Calu3 (cell line): ENCODE results near the gene CCP110. TPM values are rescaled to one million over a fixed set of nuclear protein-coding genes. Genes with fewer than 3 reads are reported as not detected.

Experiments used
- BruUV-seq: library from RNA; stranded (reverse); fragments of 400-500 nt; replicated peaks from 2 replicates; lab custom pipeline; 2021; lab: Mats Ljungman, UMichigan
- CTCF ChIA-PET: fragments of 300-600 bp; sonication (Branson Sonifier 250); formaldehyde crosslinking; loops from one replicate; lab custom pipeline; 2022; ENCODE audit warnings: antibody characterized with exemption; lab: Charles Lee
- DNase-seq: peaks from one replicate; pipeline ENCODE4 v3.0.0; 2022
- H3K27ac Mint-ChIP-seq: one replicate; pipeline ENCODE4 v1.8.0; 2022; ENCODE audit warnings: mixed read lengths; ENCODE audit not compliant: unreplicated experiment
- H3K27me3 Mint-ChIP-seq: one replicate; pipeline ENCODE4 v1.8.0; 2022; ENCODE audit warnings: mixed read lengths; ENCODE audit not compliant: unreplicated experiment
- H3K36me3 Mint-ChIP-seq: one replicate; pipeline ENCODE4 v1.8.0; 2022; ENCODE audit warnings: mild to moderate bottlenecking, moderate library complexity, mixed read lengths; ENCODE audit not compliant: insufficient read depth, unreplicated experiment
- H3K4me1 Mint-ChIP-seq: one replicate; pipeline ENCODE4 v1.8.0; 2022; ENCODE audit warnings: mild to moderate bottlenecking, low read depth, mixed read lengths; ENCODE audit not compliant: unreplicated experiment
- H3K4me3 Mint-ChIP-seq: one replicate; pipeline ENCODE4 v1.8.0; 2022; ENCODE audit warnings: mild to moderate bottlenecking, low read depth, moderate library complexity, mixed read lengths; ENCODE audit not compliant: unreplicated experiment
- H3K9me3 Mint-ChIP-seq: one replicate; pipeline ENCODE4 v1.8.0; 2022; ENCODE audit warnings: low read depth, mixed read lengths; ENCODE audit not compliant: unreplicated experiment
- CTCF ChIP-seq: fragments of 200-600 bp; IDR thresholded peaks from one replicate; pipeline ENCODE4 v1.8.0; 2022; ENCODE audit warnings: antibody characterized with exemption; ENCODE audit not compliant: unreplicated experiment
- intact Hi-C: fragments of 100-400 bp; cut with micrococcal nuclease; formaldehyde crosslinking; loops from one replicate; pipeline ENCODE4 v1.10.0; 2022; ENCODE audit not compliant: unreplicated experiment
- total RNA-seq: library from RNA; stranded (reverse); gene quantifications from 2 replicates; pipeline ENCODE4 v1.2.3, GENCODE V29; 2022

The CCP110 gene
- total RNA-seq, 1 experiment from 2014 or later, result 34.4 TPM

- Mint-ChIP-seq H3K4me3 (no peak overlapping the region), H3K4me1 (peaks cover 15% of the 10 kb centered on the region), H3K36me3 (peaks cover 73% of the 10 kb centered on the region), H3K27ac (peak overlapping the region; percentile 12), H3K9me3 (no peaks in the 10 kb centered on the region), H3K27me3 (no peaks in the 10 kb centered on the region)
- no peak for DNase-seq
- no TSS peak for BruUV-seq
- CTCF ChIA-PET, result interaction anchor here (0.9 kb wide), 1 partner anchor 152 kb away, joined by 3 read pairs; no protein-coding TSS in a partner anchor
- no peak for TF ChIP-seq CTCF
- intact Hi-C loops, result loop anchor here (10.0 kb wide), 1 partner anchor 522 kb away; the partner anchor contains the start of gene TMC7
These were observed 16.8 kb upstream of the CCP110 start for GRCh38 chr16:19506965-19507364.

- H3K9me3 Mint-ChIP-seq, result no peaks in the 10 kb centered on the region
- CTCF ChIA-PET, result no interaction called here
- peaks cover 15% of the 10 kb centered on the region for H3K4me1 Mint-ChIP-seq
- peaks cover 69% of the 10 kb centered on the region for H3K36me3 Mint-ChIP-seq
- peak overlapping the region; percentile 12 for H3K27ac Mint-ChIP-seq
- DNase-seq, result no peak
- TF ChIP-seq CTCF, result no peak
- H3K4me3 Mint-ChIP-seq, result no peak overlapping the region
- intact Hi-C loops, result loop anchor here (10.0 kb wide), 1 partner anchor 523 kb away; the partner anchor contains the start of gene TMC7
- BruUV-seq, result no TSS peak
- H3K27me3 Mint-ChIP-seq, result no peaks in the 10 kb centered on the region
These were observed 15.9 kb upstream of the CCP110 start for GRCh38 chr16:19507867-19508266.

GRCh38 chr16:19512297-19512696 is 11.4 kb upstream of the CCP110 start:
- peaks cover 18% of the 10 kb centered on the region for H3K4me1 Mint-ChIP-seq
- H3K36me3 Mint-ChIP-seq, result peaks cover 56% of the 10 kb centered on the region
- no peak overlapping the region for H3K27ac Mint-ChIP-seq
- no peaks in the 10 kb centered on the region for H3K27me3 Mint-ChIP-seq
- no peak for DNase-seq
- TF ChIP-seq CTCF, result no peak
- CTCF ChIA-PET, result no interaction called here
- intact Hi-C loops, result no loop called here
- no TSS peak for BruUV-seq
- H3K9me3 Mint-ChIP-seq, result no peaks in the 10 kb centered on the region
- no peak overlapping the region for H3K4me3 Mint-ChIP-seq

- H3K9me3 Mint-ChIP-seq, result no peaks in the 10 kb centered on the region
- CTCF ChIA-PET, result no interaction called here
- H3K36me3 Mint-ChIP-seq, result peaks cover 61% of the 10 kb centered on the region
These were observed 10.2 kb upstream of the CCP110 start for GRCh38 chr16:19513377-19514053.

More at GRCh38 chr16:19513377-19514053, 10.2 kb upstream of the CCP110 start:
- no peak for TF ChIP-seq CTCF
- DNase-seq, result no peak
- no peak overlapping the region for H3K4me3 Mint-ChIP-seq
- no peaks in the 10 kb centered on the region for H3K27me3 Mint-ChIP-seq
- H3K4me1 Mint-ChIP-seq, result peaks cover 28% of the 10 kb centered on the region
- intact Hi-C loops, result no loop called here
- H3K27ac Mint-ChIP-seq, result peak overlapping the region; percentile 40
- BruUV-seq, result no TSS peak
